ENCODE results near the gene FAM20A.

The FAM20A gene

DNA sequence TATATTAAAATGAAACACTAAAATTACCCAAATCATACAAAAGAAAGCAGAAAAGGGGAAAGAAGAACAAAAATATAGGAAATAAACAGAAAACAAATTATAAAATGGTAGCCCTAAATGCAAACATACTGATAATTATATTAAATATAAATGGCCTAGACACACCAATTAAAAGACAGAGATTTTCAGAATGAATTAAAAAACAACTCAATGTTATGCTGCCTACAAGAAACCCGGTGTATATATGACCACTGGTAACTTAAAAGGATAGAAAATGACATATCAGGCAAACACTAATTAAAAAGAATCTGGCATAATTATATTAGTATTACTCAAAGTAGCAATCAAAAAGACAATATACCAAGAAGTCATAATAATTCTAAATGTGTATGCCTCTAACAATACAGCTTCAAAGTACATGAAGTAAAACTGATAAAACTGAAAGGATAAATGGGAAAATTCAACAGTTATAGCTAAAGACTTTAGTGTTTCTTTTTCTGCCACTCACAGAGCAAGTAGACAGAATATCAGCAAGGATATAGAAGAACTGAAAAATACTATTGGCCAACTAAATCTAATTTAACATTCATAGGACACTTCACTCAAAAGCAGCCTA lies 7.5 kb upstream of the FAM20A start:
- no peak for DNase-seq

DNA sequence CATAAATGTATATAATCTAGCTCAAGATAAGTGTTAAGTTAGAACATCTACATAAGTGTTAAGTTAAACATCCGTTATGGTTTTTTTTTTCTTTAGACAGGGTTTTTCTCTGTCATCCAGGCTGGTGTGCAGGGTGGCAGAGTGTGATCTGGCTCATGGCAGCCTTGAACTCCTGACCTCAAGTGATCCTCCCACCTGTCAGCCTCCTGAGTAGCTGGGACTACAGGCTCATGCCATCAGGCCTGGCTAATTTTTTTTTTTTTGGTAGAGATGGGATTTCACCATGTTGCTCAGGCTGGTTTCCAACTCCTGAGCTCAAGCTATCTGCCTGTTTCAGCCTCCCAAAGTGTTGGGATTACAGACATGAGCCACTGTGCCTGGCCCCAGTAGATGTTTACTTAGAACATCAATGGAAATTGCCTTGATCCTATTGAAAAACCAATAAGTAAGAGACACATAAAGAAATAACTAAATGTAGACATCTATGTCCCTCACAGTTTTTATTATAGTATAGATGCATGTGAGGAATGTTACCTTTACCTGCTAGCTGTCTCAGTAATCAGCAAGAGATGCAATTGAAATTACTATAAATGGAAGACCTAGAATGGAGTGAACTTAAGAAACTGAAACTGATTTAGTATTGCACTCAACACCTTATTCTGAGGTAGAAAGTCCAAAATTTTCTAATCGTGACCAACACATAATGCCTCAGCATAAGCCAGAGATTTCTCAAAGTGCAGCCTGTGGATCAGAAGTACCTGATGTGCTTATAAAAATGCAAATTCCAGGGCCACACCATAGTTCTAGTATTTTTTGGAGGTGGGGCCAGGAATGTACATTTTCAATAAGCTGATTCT lies 5.5 kb upstream of the FAM20A start:
- no peak for DNase-seq

DNA sequence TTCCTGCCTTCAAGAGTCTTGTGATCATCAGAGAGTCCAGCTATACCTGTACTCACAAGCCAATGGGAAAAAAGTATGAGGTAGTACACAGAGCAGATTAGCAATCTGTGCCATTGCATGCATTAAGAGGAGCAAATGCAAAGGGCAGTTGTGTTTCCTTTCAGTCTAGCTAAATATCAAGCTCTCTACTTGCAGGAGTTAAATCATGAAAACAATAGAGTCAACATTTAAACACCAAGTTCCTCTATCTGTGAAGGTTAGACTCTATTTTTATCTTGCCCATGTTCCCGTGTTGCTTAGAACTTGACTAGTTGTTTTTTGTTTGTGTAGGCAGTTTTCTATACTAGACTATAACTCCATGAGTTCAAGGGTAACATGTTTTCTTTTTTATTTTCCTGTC lies 4.7 kb upstream of the FAM20A start:
- DNase-seq = no peak

DNA sequence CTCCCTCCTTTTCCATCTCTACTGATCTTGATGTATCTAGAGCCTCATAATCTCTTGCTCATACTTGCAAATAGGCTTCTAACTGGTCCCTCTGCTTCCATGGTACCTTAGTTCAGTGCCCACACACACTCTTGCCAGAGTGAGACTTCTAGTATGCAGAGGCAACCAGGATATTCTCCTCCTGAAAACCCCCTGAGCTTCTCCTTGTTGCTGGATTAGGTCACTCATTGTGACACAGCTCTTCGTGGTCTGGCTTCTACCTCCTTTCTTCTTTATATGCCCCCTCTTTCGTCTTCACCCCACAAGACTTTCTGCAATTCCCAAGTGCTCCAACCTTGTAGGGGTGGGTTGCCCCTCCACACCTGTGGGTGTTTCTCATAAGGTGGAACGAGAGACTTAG lies 2.5 kb upstream of the FAM20A start:
- no peak for DNase-seq

DNA sequence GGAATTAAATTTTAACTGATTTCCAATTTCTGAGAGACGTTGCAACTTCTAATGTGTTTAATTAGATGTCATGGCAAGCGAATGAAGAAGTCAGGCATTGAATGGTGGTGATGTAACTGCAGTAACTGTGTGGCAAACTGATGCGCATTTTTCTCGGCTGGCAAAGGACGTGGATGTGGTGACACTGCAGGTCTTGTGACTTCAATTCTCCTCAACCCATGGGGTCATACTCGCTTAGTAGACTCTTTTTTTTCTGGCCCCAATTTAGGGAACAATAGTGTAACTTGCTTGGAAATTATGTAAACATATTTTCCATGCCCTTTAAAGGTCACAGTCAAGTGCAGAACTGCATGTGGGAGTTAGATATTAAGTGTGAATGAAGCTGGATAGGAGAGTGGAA lies 1.9 kb upstream of the FAM20A start:
- no peak for DNase-seq

DNA sequence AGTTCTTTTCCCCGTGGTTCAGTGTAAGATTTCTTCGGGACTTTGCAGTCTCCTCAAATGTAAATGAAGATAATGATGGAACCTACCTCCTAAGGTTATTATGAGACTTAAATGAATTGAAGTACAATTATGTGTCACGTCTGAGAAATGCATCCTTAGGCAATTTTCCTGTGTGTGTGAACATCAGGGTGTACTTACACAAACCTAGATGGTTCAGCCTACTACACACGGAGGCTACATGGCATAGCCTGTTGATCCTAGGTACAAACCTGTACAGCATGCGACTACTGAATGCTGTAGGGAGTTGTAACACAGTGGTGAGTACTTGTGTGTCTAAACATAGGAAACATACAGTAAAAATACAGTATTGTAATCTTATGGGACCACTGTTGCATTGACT lies 1.1 kb upstream of the FAM20A start:
- DNase-seq = no peak

DNA sequence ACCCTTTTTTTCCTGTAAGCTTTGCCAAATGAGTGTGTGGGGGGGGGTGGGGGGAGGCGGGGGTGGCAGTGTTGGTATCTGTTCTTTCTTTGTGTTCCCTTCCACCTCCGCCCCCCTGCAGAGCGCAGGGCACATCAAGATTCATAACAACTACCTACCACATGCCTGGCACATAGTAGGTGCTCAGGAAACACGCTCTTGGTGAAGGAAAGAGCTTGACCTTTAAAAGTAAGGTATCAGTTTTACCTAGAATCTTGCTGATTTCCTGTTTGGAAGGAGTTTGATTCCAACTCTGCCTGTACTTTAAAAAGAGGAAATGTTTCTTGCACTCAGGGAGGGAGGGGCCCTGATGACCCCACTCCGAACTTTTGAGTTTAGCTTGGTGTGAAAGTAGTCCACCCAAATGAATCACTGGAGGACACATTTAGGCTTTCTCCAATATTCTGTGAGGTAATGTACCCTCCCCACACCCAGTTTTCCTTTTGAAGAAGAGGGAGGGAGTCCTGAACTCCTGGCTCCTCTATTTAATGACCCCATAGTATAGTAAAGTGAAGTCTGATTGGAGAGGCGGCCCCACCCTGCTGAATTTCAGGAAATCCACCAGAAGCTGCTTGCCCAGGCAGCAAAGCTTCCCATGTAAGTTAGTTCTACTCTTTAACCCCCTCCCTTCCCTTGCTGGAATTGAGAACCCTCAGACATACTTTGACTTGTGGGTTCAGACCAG lies 560 bp upstream of the FAM20A start:
- no peak for DNase-seq

DNA sequence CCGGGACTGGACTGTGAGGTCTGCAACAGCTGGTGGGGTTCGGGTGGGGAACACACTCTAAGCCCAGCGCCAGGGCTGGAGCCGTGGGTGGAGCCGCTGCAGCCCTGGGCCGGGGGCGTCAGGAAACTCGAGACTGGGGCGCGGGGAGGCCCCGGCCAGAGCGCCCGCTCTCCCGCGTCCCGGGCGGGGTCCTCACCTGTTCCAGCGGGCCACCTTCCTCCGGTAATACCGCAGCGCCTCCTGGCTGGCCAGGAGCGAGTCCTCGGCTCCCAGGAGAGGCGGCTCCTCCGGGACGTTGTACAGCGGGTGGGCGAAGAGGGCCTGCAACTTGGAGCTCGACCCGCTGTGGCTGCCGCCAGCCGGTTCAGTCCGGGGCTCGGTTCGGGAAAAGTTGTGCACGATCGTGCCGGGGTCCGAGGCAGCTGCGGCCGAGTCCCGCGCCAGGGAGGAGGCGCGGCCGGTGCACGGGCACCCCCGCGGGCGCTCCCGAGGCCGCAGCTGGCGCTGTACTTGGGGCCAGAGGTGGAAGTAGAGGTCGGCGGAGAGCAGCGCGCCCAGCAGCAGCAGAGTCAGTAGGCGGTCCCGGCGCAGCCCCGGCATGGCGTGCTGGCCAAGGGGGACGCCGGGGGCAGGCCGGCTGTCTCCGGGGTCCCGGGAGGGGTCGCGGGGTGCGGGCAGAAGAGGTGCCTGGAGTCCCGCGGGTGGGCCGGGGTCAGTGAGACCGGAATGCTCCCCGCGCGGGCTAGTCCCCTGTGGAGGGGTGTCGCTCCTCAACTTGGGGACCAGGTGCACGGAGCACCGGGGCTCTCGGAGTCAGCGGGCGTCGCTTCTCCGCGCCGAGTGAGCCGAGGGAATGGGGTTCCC lies 868 bp downstream of the FAM20A start:
- no peak for DNase-seq

DNA sequence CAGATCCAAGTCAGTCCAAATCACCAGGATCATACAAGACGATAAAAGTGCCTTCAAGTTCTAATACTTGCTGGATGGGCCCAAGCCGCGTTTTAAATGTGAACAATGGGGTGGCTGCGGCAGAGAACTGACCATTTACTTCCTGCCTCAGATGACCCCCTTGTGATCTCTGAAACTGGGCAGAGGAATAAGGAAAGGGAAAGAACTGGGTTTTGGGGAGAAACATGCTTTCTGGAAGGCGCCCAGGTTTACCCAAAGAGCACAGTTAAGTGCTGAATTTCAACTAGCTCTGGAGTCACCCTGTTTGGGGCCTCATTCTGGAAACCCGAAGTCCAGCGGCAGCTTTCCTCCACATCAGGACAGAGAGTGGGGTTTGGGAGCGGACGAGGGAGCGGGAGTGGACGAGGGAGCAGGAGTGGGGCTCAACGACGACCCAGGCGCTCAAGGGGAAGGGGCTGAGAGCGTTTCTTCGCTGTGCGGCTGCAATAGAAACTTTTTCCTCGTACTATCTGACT lies 1.6 kb downstream of the FAM20A start:
- no peak for DNase-seq

DNA sequence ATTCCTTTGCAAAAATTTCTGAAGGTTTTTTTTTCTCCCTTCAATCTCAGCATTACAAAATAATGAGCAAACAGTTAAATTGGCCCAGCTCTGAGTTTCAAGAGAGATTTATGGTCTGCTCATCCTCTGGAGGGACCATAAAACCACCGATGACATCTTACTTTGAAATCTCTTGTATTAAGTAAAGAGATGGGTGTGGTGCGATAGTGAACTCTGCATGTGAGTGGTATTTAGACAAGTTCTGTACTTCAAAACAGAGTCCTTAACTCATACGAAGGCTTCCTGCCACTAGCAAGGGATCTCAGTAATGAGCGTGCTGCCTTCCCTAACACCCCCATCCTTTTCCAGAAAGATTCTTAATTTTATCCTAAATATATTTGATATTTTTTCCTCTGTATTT lies 2.1 kb downstream of the FAM20A start:
- peak in 1 of 3 experiments; percentile 7 for DNase-seq

DNA sequence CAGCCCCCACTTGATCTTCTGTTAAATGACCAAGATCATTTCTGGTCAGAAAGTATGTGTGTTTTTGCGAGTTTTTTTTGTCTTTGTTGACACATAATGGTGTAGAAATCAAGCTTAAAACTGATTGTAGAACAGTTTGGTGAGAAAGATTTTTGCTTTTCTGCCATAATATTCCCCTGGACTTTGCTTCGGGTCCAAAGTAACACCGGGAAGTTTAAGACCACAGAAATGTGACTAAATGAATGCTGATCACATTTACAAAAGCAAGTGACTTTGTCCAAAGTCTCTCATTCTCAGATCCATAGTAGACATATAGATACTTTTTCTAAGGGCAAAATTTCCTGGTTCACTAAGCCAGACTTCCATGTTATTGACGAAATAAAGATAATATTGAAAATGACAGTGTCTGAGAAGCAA lies 2.6 kb downstream of the FAM20A start:
- no peak for DNase-seq

DNA sequence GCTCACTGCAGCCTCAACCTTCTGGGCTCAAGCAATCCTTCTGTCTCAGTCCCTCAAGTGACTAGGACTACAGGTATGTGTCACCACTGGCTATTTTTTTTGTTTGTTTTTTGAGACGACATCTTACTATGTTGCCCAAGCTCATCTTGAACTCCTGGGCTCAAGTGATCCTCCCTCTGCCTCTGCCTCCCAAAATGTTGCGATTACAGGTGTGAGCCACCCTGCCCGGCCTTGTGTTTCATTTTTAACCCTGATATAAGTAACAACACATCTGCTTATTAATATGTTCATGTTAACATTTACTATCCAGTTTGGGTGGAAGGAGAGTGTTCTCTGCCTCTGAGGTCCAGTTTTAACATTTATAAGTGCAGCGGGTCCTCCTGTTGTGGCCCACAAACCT lies 3.1 kb downstream of the FAM20A start:
- no peak for DNase-seq

DNA sequence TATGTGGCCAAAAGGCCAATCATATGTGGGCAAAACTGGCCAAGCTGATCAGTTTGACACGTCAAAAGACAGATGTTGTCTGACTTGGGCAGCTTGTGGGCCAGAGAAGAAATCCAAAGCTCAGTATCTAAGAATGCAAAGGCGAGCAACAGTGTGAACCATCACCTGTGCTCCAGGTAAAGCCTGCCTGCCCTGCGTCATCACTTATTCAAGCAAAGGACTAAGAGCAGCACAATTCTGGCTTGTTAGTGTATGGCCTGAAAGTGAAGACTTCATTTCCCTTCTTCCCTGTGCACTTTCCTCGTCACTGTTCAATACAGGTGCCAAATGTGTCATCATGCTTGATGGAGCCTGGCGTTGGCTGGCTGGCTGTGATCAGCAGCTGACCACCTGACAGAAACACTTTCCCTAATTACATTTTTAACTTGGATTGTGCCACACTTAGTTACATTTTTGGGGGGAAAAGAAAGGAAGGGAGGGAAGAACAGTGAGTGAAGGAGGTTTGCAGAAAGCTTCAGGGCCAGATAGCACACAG lies 4.7 kb downstream of the FAM20A start:
- no peak for DNase-seq

DNA sequence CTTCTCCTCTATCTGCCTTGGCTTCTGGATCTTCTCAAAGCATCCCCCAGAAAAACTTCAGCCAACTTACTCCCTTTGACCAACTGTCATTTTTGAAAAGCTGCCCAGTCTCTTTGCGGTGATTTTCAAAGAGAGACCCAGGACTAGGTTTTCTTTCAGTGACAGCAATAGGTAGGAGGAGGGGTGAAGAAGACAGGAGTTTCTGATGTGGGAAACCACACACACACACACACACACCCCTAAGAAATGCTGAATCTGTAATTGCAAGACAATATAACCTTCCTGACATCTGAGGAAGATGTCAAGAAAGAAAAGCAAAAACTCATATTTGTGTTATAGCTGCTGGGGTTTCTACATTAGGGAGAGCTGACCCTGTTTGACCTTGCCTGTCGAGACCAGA lies 5.2 kb downstream of the FAM20A start:
- no peak for DNase-seq

DNA sequence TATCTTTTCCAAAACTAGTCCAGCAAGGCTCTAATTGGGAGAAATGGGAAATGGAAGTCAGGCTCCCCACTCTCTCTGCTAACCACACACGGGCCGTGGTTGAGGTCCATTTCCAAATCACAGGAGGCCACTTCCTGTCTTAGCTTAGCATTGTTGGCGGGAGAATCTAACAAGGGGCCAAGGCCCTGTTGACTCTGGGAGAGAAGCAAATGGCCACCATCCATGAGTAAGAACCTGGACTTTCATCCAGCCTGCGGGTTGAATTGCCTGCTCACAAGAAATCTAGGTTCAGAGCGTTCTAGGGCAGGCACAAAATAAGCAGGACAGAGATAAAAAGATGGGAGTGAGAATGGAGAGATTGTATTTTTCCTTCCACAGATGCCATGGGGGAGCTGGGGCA lies 5.7 kb downstream of the FAM20A start:
- DNase-seq = no peak

DNA sequence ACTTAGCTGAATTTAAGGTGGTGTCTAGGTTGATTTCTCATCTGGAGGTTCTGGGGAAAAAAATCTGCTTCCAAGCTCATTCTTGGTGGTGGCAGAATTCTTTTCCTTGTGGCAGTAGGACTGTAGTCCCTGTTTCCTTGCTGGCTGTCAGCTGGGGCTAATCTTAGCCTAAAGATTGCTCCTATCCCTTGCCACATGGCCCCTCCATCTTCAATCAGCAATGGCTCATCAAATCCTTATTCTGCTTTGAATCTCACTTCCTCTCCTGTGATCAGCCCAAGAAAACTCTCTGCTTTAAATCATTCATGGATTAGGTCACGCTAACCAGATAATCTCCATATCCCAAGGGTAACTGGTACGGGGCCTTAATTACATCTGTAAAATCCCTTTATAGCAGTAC lies 6.6 kb downstream of the FAM20A start:
- no peak for DNase-seq

DNA sequence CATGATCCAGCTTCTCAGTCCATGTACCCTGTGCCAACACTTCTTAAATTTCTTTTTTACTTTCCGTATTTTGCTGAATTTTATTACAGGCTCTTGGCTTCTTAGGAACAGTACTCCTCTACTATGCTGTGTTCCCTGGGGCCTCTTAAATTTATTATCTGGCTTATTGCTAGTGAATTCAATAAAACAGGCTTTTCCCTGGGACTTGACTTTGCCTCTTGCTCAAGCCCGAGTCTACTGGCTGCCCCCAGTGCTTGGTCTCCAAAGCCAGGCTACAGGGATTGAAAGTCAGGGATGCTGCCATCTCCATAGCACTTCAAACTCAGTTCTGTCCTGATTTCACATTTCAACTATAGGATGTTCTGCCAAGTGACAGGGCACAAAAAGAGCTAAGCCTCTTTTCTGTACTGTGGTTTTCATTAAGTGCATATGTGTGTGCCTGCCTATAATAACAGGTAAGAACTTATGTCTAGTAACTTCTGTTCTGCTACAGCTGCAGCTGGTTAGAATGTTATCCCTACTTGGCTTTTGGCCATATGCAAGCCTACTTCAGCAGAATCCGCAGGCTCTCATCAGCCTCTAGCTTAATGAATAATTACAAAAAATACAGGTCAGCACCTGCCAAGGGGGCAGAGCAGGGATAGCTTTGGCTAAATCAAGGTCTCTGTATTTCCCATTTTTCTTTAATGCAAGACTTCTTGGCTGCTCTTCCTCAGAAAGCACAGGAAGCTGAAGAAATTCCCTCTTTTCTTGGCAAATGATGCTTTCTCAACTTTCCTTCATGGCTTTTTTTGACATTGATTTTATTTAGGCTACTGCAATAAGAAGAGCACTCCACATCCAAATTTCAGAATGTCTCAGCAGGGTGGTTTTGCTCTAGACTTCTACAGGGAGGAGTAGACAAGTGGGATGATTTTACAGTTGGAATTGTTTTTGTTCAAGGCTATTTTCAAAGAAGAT lies 8.2 kb downstream of the FAM20A start:
- peak in 2 of 3 experiments; percentile 52 to 73 for DNase-seq

DNA sequence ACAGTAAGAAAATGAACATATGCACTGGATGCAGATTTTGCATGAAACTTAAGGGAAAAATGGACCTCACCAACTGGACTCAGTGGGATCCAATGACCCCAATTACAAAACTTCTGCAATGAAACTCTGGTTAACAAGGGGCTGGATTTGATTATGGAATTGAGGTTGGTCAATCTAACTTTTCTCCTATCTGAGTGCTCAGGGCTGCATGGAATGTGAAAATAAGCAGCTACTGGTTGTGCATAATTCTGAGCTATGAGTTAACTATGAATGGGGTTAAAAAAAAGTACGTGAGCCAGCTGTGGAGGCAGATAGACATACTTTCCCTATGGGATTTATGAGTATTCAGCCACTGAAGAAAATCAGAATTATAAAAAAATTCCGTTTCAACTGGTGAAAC lies 9.2 kb downstream of the FAM20A start:
- no peak for DNase-seq

DNA sequence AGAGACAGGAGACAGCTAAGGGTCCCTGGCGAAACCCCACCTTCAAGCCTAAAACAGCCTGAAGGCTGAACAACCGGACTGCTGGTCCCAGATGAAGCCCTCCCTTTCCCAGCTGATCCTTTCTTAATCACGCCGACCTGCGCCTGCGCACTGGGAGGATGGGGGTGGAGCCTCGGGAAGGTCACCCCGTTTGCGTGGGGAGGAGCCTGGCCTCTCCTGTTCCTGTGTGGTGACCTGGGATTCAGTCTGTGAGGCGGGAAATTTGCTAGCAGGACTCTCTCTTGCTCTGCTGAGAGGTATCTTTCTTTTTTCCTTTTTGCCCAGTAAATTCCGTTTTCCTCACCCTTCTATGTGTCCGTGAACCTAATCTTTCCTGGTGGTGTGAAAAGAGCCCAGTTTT lies 9.6 kb downstream of the FAM20A start:
- no peak for DNase-seq

DNA sequence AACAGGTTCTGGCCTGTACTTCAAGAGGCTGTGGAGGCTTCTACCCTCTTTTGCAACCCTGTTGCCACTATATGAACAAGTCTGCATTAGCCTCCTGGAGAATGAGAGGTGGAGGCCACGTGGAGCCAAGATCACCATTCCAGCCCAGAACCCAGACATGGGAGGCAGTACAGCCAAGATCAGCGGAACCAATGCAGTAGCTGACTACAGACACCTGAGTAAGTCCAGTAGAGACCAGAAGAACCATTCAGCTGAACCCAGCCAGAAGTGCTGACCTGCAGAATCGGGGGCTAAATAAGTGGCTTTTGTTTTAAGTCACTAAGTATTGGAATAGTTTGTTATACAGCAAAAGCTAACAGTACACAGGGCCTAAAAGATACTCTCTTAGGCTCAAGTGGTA lies 12.1 kb downstream of the FAM20A start:
- no peak for DNase-seq

DNA sequence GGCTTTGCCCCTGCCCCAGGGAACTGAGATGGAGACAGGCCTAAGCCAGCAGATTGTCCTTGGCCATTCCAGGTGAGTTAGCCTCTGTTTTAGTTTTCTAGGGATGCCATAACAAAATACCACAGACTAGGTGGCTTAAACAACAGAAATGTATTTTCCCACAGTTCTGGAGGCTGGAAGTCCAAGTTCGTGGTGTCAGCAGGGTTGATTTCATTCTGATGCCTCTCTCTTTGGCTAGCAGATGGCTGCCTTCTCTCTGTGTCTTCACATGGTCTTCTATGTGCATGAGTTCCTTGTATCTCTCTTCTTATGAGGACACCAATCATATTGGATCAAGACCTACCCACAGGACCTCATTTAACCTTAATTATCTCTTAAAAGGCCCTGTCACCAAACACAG lies 12.8 kb downstream of the FAM20A start:
- DNase-seq = no peak
